ENCODE data around the gene PIWIL4. TPM values are rescaled to one million over a fixed set of nuclear protein-coding genes. Genes with fewer than 3 reads are reported as not detected.

PIWIL4 gene
- total RNA-seq, 1 experiment from 2014 or later = 7.7 TPM

- H3K27ac Mint-ChIP-seq (ENCODE audit: unreplicated experiment) = no peak overlapping the region
- no peak for TF ChIP-seq CTCF (IDR thresholded peaks at IDR 0.05; ENCODE audit: unreplicated experiment)
- no peak for DNase-seq
- CTCF ChIA-PET = no interaction called here
- no TSS peak for BruUV-seq (replicated peaks)
- no peaks in the 10 kb centered on the region for H3K27me3 Mint-ChIP-seq (ENCODE audit: unreplicated experiment)
- H3K4me1 Mint-ChIP-seq (ENCODE audit: low read depth, unreplicated experiment) = peaks cover 39% of the 10 kb centered on the region
- H3K36me3 Mint-ChIP-seq (ENCODE audit: insufficient read depth, unreplicated experiment) = no peaks in the 10 kb centered on the region
- no peaks in the 10 kb centered on the region for H3K9me3 Mint-ChIP-seq (ENCODE audit: low read depth, unreplicated experiment)
- H3K4me3 Mint-ChIP-seq (ENCODE audit: low read depth, unreplicated experiment) = no peak overlapping the region
- intact Hi-C loops (cut with micrococcal nuclease; ENCODE audit: unreplicated experiment) = no loop called here
These were observed 14.8 kb downstream of the PIWIL4 start for GRCh38 chr11:94581926-94582325.

- no peaks in the 10 kb centered on the region for H3K27me3 Mint-ChIP-seq (ENCODE audit: unreplicated experiment)
- H3K4me3 Mint-ChIP-seq (ENCODE audit: low read depth, unreplicated experiment) = no peak overlapping the region
- DNase-seq = no peak
- CTCF ChIA-PET = no interaction called here
- intact Hi-C loops (cut with micrococcal nuclease; ENCODE audit: unreplicated experiment) = no loop called here
- no peaks in the 10 kb centered on the region for H3K9me3 Mint-ChIP-seq (ENCODE audit: low read depth, unreplicated experiment)
- BruUV-seq (replicated peaks) = no TSS peak
- H3K27ac Mint-ChIP-seq (ENCODE audit: unreplicated experiment) = peak overlapping the region; percentile 18
- H3K36me3 Mint-ChIP-seq (ENCODE audit: insufficient read depth, unreplicated experiment) = no peaks in the 10 kb centered on the region
- peaks cover 54% of the 10 kb centered on the region for H3K4me1 Mint-ChIP-seq (ENCODE audit: low read depth, unreplicated experiment)
- TF ChIP-seq CTCF (IDR thresholded peaks at IDR 0.05; ENCODE audit: unreplicated experiment) = no peak
These were observed 16.2 kb downstream of the PIWIL4 start for GRCh38 chr11:94583213-94583865.

- CTCF ChIA-PET = no interaction called here
- Mint-ChIP-seq H3K36me3 (ENCODE audit: insufficient read depth, unreplicated experiment) (no peaks in the 10 kb centered on the region), H3K27ac (ENCODE audit: unreplicated experiment) (peak overlapping the region; percentile 18), H3K4me3 (ENCODE audit: low read depth, unreplicated experiment) (peak overlapping the region; percentile 6), H3K4me1 (ENCODE audit: low read depth, unreplicated experiment) (peaks cover 60% of the 10 kb centered on the region), H3K27me3 (ENCODE audit: unreplicated experiment) (no peaks in the 10 kb centered on the region), H3K9me3 (ENCODE audit: low read depth, unreplicated experiment) (no peaks in the 10 kb centered on the region)
- intact Hi-C loops (cut with micrococcal nuclease; ENCODE audit: unreplicated experiment) = no loop called here
- TF ChIP-seq CTCF (IDR thresholded peaks at IDR 0.05; ENCODE audit: unreplicated experiment) = no peak
- BruUV-seq (replicated peaks) = no TSS peak
- DNase-seq = no peak
These were observed 16.8 kb downstream of the PIWIL4 start for GRCh38 chr11:94583866-94584500.

- no peak for TF ChIP-seq CTCF (IDR thresholded peaks at IDR 0.05; ENCODE audit: unreplicated experiment)
- Mint-ChIP-seq H3K4me1 (ENCODE audit: low read depth, unreplicated experiment) (peaks cover 70% of the 10 kb centered on the region), H3K36me3 (ENCODE audit: insufficient read depth, unreplicated experiment) (peaks cover 8% of the 10 kb centered on the region), H3K4me3 (ENCODE audit: low read depth, unreplicated experiment) (no peak overlapping the region), H3K27me3 (ENCODE audit: unreplicated experiment) (no peaks in the 10 kb centered on the region), H3K27ac (ENCODE audit: unreplicated experiment) (no peak overlapping the region), H3K9me3 (ENCODE audit: low read depth, unreplicated experiment) (no peaks in the 10 kb centered on the region)
- DNase-seq = no peak
- no TSS peak for BruUV-seq (replicated peaks)
- CTCF ChIA-PET = no interaction called here
- intact Hi-C loops (cut with micrococcal nuclease; ENCODE audit: unreplicated experiment) = loop anchor here (5.0 kb wide), 1 partner anchor 38 kb away; no protein-coding TSS in a partner anchor
These were observed 17.8 kb downstream of the PIWIL4 start for GRCh38 chr11:94584978-94585377.

Data from Calu3 (cell line).